SKM-1 (cell line): ENCODE measurements around the gene MEF2B.
A peak's percentile ranks its signal among the peaks of the same experiment; 100 is the strongest.
"Not testable (repeated sequence)": the region's sequence is repeated elsewhere in the genome, so short reads cannot be mapped to it uniquely, and the experiment has no call there.

Source experiments
- DNase-seq: peaks from one replicate; lab custom pipeline; 2025; ENCODE audit not compliant: unreplicated experiment; lab: John Stamatoyannopoulos, UW

Gene MEF2B

GRCh38 chr19:19157808-19158207 lies 12.3 kb downstream of the MEF2B start:
- DNase-seq: no peak

GRCh38 chr19:19155495-19156219 lies 14.4 kb downstream of the MEF2B start:
- DNase-seq: no peak

- no peak for DNase-seq
These were observed 15.1 kb downstream of the MEF2B start for GRCh38 chr19:19154768-19155494.

DNA sequence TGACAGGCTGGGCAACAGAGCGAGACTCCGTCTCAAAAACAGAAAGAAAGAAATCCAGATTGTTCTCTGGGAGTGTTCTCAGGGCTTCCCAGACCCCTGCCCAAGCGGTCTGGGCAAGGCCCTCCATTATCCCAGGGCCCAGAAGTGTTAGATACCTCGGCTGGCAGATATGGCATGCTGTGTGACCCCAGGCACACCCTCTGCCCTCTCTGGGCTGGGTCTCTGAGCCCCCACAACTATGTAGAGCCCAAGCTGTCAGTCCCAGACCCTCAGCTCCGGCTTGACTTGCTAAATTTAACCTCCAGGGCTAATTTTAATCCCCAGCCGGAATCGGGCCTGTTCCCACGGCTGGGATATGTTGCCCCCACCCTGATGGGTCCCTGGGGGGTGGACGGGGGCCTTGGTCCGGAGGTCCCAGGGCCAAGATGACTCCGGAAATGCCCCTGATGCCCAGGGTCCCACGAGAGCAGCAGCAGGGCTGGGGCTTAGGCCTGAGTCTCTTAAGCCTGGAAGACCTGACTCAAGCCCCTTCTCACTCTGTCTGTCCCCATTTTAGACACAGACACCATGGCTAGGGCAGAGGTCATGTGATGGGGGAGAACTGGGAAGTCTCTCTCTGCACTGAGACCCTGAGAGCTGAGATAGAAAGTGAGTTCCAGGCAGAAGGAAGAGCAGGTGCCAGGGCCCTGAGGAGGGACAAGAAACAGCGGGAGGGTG lies 17.2 kb downstream of the MEF2B start:
- DNase-seq: no peak

DNA sequence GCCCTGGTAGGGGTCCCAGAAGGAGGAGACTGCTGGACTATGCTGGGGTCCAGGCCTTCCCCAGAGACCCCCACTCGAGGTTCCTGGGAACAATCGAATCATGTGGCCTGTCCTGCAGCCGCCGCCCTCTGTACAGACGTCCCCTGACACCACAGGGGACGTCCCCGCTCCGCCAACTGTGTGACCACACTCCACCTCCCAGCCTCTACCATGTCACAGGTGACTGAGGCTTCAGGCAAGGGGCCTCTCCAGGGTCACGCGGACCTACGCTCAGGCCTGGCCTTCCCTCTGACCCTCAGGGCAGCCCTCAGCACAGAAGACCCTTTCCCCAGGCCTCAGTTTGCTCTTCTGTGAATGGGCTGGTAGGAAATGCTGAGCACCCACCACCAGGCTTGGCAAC lies 18.6 kb downstream of the MEF2B start:
- no peak for DNase-seq

GRCh38 chr19:19149435-19149834 lies 20.6 kb downstream of the MEF2B start:
- no peak for DNase-seq

- DNase-seq: not testable (repeated sequence)
These were observed 21.6 kb downstream of the MEF2B start for GRCh38 chr19:19148504-19148903.

DNA sequence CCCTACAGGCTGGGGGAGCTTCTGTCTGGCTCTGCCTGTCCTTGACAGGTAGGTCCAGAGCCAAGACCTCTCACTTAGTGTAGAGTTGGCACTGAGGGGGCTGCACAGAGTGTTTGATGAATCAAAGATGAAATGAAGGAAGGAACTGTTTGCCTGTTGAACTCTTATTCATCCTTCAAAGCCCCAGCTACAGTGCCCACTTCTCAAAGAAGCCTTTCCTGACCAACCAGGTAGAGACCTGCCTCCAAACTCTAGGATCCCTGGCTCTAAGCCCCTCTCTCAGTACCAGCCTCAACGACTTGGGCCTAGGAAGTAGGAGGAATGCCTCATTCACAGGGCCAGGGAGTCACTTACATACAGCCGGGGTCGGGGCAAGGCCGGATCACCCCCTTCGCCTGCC lies 22.7 kb downstream of the MEF2B start:
- no peak for DNase-seq

GRCh38 chr19:19146865-19147264 lies 23.2 kb downstream of the MEF2B start:
- no peak for DNase-seq

DNA sequence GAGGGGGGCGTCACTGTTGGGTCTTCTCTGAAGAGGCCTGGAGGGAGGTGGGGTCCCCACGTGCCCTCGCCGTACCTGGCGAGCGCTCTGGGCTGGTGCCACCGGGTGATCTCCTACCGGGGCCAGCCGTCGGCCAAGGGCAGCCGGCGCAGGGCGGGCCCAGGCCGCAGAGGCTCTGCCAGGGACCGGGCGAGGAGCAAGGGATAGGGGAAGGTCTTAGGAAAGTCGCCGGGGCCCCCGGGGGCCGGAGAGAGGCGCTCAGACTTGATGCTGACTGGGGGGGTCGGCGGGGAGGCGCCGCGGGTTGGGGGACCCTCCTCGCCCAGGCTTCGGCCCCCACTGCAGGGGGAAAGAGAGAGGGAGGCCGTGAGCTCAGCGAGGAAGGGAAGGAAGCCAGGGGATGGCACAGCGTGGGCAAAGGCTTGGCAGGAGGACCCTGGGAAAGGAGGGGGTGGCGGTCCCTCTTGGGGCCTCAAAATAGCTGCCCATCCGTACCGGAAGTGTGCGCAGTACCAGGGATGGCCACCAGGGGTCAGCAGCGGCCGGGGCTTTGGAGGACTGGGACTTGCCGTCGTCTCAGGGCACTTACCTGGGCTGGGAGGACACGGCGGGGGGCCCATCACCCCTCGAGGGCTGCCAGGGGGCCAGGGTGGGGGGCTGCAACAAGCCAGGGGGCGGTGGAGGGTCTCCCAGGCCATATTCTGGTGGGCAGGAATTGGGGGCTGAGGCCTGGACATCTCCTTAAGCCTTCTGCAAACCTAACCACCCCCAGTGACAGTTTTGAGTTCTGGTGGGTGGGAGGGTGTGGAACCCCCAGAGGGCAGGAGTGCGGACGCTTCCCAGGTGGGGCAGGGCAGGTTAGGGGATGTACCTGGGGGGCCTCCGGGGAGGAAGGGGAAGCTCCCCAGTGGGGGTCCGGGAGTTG lies 24.1 kb downstream of the MEF2B start:
- no peak for DNase-seq

GRCh38 chr19:19145281-19145680 lies 24.8 kb downstream of the MEF2B start:
- no peak for DNase-seq

DNA sequence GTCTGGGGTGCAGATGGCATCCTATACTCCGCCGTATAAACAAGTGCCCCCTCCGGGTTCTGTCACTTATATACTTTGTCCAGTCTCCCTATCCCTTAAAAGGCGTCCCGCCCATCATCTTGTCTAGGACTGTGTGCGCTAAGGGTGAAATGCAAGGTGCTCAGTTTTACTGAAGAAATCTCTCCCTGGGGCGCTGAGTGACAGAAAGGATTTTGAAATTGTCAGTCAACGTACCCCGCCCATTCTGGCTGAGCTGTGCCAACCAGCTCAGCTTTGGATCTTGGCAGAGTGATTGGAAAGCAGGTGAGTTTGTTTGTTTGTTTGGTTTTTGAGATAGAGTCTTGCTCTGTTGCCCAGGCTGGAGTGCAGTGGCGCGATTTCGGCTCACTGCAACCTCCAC lies 27.7 kb downstream of the MEF2B start:
- DNase-seq: no peak

DNA sequence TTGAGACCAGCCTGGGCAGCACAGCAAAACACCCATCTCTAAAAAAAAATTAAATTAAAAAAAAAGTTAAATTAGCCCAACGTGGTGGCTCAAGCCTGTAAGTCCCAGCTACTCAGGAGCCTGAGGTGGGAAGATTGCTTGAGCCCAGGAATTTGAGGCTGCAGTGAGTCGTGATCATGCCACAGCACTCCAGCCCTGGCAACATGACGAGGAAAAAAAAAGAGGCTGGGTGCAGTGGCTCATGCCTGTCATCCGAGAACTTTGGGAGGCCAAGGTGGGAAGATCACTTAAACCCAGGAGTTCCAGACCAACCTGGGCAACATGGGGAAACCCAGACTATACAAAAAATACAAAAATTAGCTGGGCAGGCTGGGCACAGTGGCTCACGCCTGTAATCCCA lies 29.6 kb downstream of the MEF2B start:
- DNase-seq: no peak

DNA sequence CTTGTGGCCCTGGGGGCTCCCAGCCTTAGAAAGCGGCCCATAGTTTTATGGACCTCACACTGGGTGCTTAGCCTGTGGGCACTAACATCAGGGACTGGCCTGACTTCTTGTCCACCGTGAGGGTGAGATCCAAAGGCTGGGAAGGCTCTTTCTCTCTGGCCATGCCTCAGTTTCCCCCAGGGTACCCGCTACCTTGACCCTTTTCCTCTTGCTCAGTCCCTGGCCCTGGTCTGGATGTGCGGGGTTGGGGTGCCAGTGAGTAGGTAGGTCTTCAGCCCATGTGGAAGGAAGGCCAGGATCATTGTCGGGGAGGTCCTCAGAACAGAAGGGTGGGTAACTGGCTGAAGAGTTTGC lies 30.2 kb downstream of the MEF2B start:
- no peak for DNase-seq

DNA sequence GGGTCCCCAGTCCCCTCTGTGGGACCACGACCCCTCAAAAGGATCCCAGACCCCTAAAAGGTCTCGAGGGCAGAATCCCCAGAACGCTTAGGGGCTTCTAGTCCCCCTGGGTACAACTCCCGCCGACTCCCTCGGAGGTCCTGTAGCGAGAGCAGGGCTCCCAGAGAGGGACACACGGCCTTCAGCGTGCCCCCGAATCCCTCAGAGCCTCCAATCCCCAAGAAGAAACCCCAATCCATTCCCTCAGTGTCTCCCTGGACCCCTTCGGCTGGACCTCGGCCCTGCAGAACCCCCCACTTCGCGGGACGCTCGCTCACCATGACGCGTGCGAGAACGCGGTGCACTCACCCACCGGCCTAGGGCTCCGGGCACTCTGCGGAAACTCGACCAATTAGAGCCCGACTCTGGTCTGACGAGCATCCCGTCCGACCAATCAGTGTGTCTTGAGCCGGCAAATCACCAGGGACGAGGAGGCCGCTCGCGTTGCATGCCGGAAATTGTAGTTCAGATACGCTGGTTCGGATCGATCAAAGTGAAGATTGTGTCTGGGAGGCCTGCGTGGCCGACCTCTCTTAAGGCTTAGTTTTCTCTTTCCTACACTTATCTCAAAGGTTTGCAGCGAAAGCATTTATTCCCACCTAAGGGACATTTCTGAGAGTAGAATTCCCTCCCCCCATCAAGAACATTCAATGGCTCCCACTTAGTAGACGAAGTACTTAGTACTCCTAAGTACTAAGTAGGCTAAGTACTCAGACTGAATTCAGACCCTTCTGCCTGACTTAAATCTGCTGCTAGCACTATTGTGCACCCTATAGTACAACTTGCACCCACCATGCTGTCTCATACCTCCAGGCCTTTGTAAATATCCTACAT lies 31.7 kb downstream of the MEF2B start, which contains the start of gene TMEM161A:
Gene TMEM161A (minus strand): TSS at position 370 of the 873 bp plus-strand sequence. CDS start 50 bp downstream, at position 320.
- DNase-seq: peak; percentile 87

GRCh38 chr19:19137556-19138108 lies 32.4 kb downstream of the MEF2B start:
- no peak for DNase-seq

- DNase-seq: not testable (repeated sequence)
These were observed 34.4 kb downstream of the MEF2B start for GRCh38 chr19:19135713-19136112.

DNA sequence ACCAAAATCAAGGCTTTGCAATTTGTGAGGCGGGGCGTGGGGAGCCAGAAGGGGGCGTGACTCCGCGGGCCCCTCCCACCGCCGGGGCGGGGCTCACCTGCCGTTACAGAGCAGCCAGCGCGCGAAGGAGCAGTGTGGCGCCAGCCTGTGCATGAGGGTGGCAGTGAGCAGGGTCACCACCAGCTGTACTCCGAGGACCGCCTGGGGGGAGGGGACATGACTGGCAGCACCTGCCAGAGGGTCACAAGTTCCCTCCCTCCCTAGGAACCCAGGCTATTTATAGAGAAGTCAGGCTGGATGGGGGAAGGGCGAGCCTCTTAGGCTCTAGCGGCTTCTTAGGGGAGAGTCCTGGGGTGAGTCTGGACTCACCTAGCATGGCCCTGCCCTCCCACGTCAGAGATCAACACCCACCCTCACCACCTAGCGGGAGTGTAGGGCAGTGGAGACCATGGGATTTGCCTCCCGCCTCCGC lies 35.3 kb downstream of the MEF2B start:
- no peak for DNase-seq

DNA sequence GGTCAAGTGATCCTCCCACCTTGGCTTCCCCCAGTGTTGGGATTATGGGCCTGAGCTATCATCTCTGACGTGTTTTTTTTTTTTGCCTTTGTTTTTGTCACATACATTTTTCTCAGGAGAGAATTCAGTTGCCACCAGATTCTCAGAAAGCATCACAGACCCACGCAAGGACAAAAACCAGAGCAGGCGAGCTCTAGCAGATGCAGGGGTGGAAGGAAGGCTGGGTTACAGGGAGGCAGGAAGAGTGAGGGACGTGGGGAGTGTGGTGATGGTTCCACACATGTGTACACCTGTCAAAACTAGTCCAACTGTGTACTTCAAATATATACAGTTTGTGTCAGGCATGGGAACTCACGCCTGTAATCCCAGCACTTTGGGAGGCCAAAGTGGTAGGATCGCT lies 36.1 kb downstream of the MEF2B start:
- DNase-seq: no peak
